ENCODE results near the gene BAD. TPM values are rescaled to one million over a fixed set of nuclear protein-coding genes. Genes with fewer than 3 reads are reported as not detected.

BAD gene
- total RNA-seq, 1 experiment from 2014 or later = 23.3 TPM

GRCh38 chr11:64298966-64299846 lies 14.7 kb upstream of the BAD start:
- Histone ChIP-seq H2BK20ac (ENCODE audit: low read depth, low read length, poor library complexity, severe bottlenecking) (no peak overlapping the region), H2BK5ac (ENCODE audit: insufficient read length, low read length) (no peak overlapping the region), H3T11ph (ENCODE audit: low read length) (no peak overlapping the region), H3K79me1 (ENCODE audit: insufficient read depth, low read depth, low read length, poor library complexity, severe bottlenecking) (no peaks in the 10 kb centered on the region), H2AK5ac (ENCODE audit: insufficient read length, low read length) (no peak overlapping the region), H3K23me2 (ENCODE audit: insufficient read length, low read depth, low read length, poor library complexity, severe bottlenecking) (peaks cover 13% of the 10 kb centered on the region), H4K20me1 (ENCODE audit: control insufficient read depth, insufficient read depth, insufficient read length) (no peaks in the 10 kb centered on the region), H3K27me3 (ENCODE audit: insufficient read depth, low read length) (peaks cover 62% of the 10 kb centered on the region), H3K4ac (ENCODE audit: low read depth, low read length) (no peak overlapping the region), H4K5ac (ENCODE audit: insufficient read length, low read depth, low read length) (no peak overlapping the region), H3K23ac (ENCODE audit: insufficient read length, low read depth, low read length) (no peak overlapping the region), H2BK12ac (ENCODE audit: insufficient read length, low read depth, low read length) (no peak overlapping the region), H3K56ac (ENCODE audit: insufficient read length, low read depth, low read length) (no peak overlapping the region), H3K18ac (ENCODE audit: insufficient read length, low read depth, low read length) (no peak overlapping the region), H3K4me1 (ENCODE audit: insufficient read depth, low read length) (no peaks in the 10 kb centered on the region), H2AFZ (ENCODE audit: low read length) (no peak overlapping the region), H3K4me2 (ENCODE audit: insufficient read depth, insufficient read length, low read length) (peak overlapping the region; percentile 11), H3K9ac (ENCODE audit: extremely low read depth, insufficient read length, low read length) (no peak overlapping the region), H4K91ac (ENCODE audit: insufficient read length, low read depth, low read length) (no peak overlapping the region), H3K9me3 (ENCODE audit: control insufficient read depth, low read depth, low read length) (no peaks in the 10 kb centered on the region), H3K27ac (ENCODE audit: insufficient read length, low read depth, low read length) (no peak overlapping the region), H4K8ac (replicated peaks; ENCODE audit: insufficient read length, low read depth, low read length) (no peak overlapping the region), H3K79me2 (ENCODE audit: insufficient read depth, low read length) (no peaks in the 10 kb centered on the region), H2BK120ac (ENCODE audit: low read depth, low read length, poor library complexity, severe bottlenecking) (no peak overlapping the region), H3K14ac (ENCODE audit: insufficient read depth, low read length) (no peak overlapping the region), H2BK15ac (ENCODE audit: low read depth, low read length) (no peak overlapping the region)
- H3K4me1 Mint-ChIP-seq = peaks cover 11 to 28% of the 10 kb centered on the region in 2 experiments; a peak in 3 of 4 replicates
- no peak overlapping the region for H3K27ac Mint-ChIP-seq
- H3K9me3 Mint-ChIP-seq = peaks cover 0 to 3% of the 10 kb centered on the region in 2 experiments; a peak in 2 of 5 replicates
- DNase-seq = no peak
- WGBS (ENCODE audit: extremely low coverage, insufficient read length, low lambda C conversion rate) = no CpG with 5 or more reads among the region's 60 CpGs
- H3K4me3 Mint-ChIP-seq = peak overlapping the region; percentile 46 to 82; a peak in 4 of 5 replicates
- H3K36me3 Mint-ChIP-seq (ENCODE audit: insufficient read depth in 1 of 3, low read depth in 3 of 3) = peaks cover 0 to 2% (median 0%) of the 10 kb centered on the region in 3 experiments; a peak in 2 of 7 replicates
- peaks cover 93% of the 10 kb centered on the region for H3K27me3 Mint-ChIP-seq (ENCODE audit: low read depth)
- no peak for TF ChIP-seq CTCF (conservative IDR thresholded peaks at IDR 0.05)
